Stimulated activated CD8-positive, alpha-beta memory T cell treated with anti-CD3 and anti-CD28 coated beads, Interleukin-15, amount 100 ng/mL, for 4 hours (primary cell): Measurements from ENCODE around the gene PRR5L.
"Not testable (repeated sequence)": the region's sequence is repeated elsewhere in the genome, so short reads cannot be mapped to it uniquely, and the experiment has no call there.

ENCODE experiments used
- DNase-seq, 2 donors: peaks; one replicate each; pipeline ENCODE4 v3.0.0-alpha.2; 2020; ENCODE audit warnings: low read depth in 2 of 2

PRR5L gene

DNA sequence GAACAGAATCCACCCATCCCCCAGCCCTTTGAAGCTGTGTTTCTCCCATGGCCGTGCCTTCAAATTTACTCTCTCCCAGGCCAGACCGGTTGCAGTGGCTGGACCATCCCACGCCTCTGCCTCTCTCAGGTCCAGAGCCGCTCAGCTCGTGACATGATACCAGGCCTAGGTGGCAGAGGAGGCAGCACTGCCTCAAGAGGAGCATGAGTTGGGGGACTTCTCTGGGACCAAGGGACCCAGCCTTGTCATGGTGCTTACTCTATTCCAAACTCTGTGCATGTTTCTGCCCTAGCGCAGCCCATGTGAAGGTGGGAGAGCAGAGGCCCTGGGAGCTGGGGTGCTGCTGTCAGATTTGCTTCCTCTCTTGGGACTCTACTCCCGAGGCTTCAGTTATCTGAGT, 163.0 kb downstream of the PRR5L start:
- DNase-seq: no peak

DNA sequence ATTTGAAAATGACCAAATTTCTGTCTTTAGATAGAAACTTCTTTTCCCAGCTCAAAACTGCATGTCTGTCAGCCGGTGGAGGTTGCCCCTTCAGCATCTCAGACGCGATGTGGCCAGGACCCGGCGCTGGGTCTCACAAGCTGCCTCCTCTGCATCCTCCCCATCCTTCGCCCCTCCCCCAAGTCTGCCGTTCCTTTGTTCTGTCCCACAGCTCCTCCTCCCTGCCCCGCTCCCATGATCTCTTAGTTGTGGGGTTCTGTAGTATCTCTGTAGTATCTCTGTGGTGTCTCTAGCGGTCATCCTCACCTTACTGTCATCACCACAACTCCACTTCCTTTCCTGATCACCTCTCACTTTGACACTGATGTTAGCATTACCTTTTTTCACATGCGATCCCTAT, 164.1 kb downstream of the PRR5L start:
- no peak for DNase-seq

DNA sequence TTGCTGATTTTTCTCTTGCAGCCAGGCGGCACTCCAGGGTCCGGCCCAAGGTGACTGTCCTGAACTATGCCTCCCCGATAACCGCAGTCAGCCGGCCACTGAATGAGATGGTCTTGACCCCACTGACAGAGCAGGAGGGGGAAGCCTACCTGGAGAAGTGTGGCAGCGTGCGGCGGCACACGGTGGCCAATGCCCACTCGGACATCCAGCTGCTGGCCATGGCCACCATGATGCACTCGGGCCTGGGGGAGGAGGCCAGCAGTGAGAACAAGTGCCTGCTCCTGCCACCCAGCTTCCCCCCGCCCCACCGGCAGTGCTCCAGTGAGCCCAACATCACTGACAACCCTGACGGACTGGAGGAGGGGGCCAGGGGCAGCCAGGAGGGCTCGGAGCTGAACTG, 166.2 kb downstream of the PRR5L start:
- no peak for DNase-seq

GRCh38 chr11:36463781-36464180, 167.7 kb downstream of the PRR5L start:
- no peak for DNase-seq

DNA sequence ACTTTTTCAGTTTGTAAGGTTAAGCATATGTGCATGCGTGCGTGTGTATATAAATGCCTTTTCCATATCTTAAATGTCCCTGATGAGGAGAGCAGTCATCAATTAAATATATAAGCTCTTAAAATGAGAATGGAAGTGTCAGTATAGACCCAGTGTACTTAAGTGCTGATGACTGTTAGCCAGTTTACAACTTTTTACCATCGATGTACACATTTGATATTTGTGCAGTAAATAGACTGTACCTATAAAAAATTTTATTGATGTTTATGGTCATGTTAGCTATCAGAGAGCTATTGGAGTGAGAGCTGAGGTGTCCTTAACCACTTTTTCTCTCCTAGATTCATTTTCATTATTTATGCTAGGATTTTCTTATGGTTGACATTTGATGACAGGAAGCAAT, 168.6 kb downstream of the PRR5L start:
- no peak for DNase-seq

GRCh38 chr11:36465449-36466163, 169.5 kb downstream of the PRR5L start:
- no peak for DNase-seq

DNA sequence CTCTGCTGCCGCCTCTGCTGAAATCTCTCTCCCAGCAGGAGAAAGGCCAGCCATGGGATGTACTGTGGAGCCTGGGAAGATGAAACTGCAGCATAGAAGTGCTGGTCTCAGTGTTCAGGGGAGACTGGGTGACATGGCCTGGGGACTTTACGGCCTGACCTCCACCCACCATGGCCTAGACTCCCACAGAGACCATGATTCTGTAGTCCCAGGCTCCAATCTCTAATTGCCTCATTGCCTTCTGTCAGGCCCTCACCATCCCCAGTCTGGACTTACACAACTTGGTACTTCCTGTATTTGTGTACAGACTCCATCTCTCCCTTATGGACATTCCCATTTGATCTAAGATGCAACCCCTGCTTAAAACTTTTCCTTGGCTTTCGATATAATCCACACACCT, 170.9 kb downstream of the PRR5L start:
- DNase-seq: no peak

DNA sequence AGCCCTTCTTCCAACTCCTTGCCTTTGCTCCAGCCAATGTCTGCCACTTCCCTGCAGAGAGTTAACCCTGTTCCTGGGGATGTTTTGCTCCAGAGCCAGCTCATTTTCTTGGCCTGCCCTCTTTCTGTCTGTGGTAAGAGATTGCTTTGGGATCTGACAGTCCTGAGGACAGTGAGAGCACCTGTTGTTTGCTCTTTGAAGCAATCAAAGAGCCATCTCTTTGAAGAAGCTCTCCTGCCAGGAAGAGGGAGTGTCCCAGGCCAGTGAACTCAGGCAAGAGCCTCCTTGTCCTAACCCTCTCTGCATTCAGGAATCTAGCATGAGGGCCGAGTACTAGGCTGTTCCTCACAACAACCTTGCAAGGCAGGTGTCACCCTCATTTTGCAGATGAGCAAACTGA, 171.8 kb downstream of the PRR5L start:
- DNase-seq: no peak

GRCh38 chr11:36469063-36469462, 173.0 kb downstream of the PRR5L start:
- DNase-seq: no peak

GRCh38 chr11:36469881-36470802, 174.1 kb downstream of the PRR5L start:
- DNase-seq: no peak

- no peak for DNase-seq
Observed at GRCh38 chr11:36471577-36471976, 175.5 kb downstream of the PRR5L start.

- DNase-seq: no peak
Observed at GRCh38 chr11:36475192-36475591, 179.1 kb downstream of the PRR5L start.

DNA sequence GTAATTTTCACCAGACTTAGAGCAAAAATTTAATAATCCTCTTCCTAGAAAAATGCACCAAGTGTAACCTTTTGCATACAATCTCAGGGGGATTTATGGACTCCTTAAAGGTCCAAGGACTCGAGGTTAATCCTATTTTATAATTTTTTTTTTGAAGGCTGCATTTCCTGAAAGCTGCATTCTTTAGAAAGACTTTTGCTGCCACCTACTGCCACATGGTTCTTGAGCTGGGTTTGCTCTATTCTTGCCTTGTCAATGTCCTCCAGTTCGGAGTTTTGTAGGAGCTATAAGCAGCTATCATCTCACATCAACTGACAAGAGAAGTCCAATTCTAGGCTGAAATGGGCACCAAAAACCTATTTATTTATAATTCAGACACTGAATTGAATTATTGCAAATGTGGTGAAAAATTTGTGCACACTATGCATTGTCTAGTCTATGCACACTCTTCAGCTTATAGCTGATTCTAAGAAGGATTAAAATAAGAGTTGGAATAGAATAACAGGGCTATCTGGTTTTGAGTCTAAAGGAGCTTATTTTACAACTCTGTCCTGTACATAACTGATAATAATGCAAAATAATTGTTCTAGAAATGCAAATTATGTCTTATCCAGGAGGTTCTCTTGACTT, 182.7 kb downstream of the PRR5L start:
- no peak for DNase-seq

DNA sequence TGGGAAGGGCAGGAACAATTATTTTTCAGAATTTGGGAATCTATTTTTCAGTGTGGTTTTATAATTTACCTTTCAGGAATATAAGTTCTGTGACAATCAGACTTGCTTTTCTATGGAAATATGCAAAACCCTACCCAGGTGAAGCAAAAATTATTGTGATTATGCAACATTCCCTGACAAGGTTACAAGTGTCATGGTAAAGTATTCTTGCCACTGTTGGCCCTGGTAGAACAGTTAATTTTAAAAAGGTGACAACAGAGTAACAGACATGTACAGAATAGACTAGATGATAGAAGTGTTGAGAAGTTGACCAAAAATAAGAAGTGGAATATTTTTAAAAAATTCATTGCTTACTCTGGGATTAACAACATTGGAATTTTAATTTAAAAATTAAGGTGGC, 184.7 kb downstream of the PRR5L start:
- DNase-seq: no peak

GRCh38 chr11:36483042-36483441, 187.0 kb downstream of the PRR5L start:
- not testable (repeated sequence) for DNase-seq

DNA sequence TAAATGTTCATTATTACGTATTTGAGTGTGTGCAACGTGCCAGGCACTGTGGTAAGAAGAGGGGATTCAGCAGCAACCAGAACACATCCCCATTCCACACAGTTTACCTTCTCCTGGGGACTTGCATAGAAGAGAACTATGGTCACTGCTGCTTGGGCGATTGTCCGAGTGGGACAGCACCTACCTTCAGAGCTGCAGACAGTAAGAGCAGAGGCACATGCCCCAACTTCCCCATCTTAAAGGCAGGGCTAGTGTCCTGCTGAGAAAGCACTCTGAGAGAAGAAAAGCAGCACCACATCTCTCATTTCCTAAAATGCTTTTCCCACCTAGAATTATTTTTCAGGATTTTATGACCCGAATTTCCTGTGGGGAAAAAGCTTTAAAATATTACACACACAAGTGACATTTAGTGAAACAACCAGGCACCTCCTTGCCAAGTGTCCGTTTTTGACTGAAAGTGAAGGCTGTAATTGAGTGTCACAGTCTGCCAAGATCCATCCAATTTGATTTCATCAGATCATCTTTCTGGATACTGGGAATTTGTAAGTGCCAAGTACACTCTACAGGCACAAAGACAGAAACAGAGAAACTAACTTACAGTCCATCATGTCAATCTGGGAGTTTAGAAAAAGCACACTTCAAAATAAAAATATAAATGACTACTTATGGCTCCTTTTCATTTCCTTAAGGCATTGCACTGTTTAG, 189.4 kb downstream of the PRR5L start:
- no peak for DNase-seq

DNA sequence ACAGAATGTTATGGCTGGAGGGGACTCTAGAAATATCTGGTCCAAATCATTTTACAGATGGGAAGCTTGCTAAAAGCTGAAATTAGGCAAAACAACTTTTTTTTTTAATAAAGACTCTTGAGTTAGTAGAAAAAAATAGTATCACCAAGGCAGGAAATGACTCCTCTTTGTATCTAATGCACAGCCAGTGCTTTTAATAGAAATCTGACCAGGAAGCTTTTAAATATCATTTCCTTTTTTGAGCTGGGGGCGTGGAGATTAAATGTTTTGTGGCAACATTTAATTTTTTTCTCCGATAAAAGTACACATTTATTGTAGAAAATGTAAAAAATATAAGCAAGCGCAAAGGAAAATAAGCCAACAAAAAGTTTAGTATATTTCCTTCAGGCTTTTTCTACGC, 191.5 kb downstream of the PRR5L start:
- no peak for DNase-seq

- no peak for DNase-seq
Observed at GRCh38 chr11:36488096-36488495, 192.0 kb downstream of the PRR5L start.

- DNase-seq: no peak
Observed at GRCh38 chr11:36490026-36490806, 194.1 kb downstream of the PRR5L start.

DNA sequence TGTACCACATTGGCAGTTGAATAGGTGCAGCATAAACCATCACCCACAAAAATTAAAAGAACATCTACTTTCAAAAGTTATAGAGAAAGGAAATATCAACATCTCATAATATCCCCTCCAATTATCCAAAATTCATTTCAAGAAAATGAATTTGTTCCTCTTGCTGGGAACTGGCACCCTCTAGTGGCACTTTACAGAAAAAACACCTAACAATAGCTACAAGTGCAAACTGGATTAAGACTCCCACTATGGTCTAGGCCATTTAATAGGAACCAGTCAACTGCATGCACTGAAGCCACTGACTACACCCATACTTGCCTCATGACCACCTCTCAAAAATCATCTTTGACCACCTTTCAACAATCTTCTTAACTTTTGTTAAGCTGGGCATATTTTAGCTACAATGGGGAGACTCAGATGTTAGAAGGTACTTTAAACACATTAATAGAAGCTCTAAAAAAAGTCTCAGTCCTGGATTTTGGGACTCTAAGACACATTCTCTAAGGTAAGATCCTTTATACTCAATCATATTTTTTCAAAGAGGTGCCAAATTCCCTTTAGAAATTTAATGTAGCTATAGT, 196.7 kb downstream of the PRR5L start:
- DNase-seq: no peak

DNA sequence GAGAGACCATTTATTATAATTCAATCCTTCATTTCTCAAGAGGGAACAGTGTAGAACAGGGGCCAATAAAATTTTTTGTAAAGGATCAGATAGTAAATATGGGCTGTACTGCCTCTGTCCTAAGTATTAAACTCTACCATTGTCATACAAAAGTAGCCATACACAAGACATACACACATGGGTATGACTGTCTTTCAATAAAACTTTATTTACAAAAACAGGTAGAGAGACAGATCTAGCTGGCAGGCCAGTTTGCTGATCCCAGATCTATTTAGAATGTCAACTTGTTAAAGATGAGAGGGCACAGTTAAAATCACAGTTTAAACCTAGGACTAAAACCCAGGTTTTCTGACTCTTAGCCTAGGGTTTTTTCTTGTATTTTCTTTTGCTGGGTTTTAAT, 197.2 kb downstream of the PRR5L start:
- DNase-seq: no peak
